HG03066 (cell line): ENCODE results near the gene SPHKAP.
"Not testable (repeated sequence)": the region's sequence is repeated elsewhere in the genome, so short reads cannot be mapped to it uniquely, and the experiment has no call there.

Experiments
- ATAC-seq: cut with Tn5 transposase; IDR thresholded peaks from one replicate; pipeline ENCODE4 v1.9.1; 2021; ENCODE audit warnings: low read depth; ENCODE audit not compliant: unreplicated experiment

The SPHKAP gene

GRCh38 chr2:228040995-228041394 is 140.5 kb downstream of the SPHKAP start:
- no peak for ATAC-seq

GRCh38 chr2:228039752-228040534 is 141.5 kb downstream of the SPHKAP start:
- peak; percentile 75 for ATAC-seq

- no peak for ATAC-seq
Measured at GRCh38 chr2:228038967-228039366, 142.5 kb downstream of the SPHKAP start.

DNA sequence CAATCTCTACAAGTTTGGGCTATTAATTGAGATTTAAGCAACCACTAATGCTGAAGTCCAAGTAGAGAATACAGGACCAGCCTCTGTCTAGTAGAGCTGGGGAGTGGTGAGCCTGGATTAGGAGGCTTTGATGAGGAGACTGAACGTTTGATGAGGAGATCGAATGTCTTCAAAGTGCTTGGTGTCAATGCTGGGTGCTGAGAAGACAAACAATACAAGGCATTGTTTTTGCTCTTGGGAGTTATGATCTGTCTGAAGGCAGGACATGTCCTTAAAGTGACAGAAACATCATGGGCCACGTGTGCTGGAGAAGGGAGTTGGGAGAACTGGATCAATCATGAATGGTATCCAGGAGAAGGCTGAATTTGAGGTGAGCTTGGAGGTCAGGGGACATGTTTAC is 143.6 kb downstream of the SPHKAP start:
- no peak for ATAC-seq

GRCh38 chr2:228023619-228024018 is 157.9 kb downstream of the SPHKAP start:
- no peak for ATAC-seq

DNA sequence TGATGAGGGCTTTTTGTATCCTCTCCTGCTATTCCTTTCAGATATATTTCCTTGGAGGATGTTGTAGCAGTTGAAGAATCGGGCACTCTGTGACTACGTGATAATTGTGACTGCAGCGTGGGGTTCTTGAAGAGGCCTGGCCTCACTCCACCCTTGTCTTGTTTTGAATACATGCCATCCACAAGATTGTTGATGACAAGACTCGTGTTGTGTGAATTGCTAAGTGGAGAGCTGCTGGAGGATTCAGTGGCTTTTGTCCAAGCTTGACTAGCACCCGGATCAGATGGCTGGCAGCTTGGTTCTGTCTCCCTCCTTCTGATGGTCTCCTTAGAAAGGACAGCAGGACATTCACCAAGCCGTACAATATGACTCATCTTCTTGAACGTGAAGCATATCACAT is 163.2 kb downstream of the SPHKAP start:
- no peak for ATAC-seq

DNA sequence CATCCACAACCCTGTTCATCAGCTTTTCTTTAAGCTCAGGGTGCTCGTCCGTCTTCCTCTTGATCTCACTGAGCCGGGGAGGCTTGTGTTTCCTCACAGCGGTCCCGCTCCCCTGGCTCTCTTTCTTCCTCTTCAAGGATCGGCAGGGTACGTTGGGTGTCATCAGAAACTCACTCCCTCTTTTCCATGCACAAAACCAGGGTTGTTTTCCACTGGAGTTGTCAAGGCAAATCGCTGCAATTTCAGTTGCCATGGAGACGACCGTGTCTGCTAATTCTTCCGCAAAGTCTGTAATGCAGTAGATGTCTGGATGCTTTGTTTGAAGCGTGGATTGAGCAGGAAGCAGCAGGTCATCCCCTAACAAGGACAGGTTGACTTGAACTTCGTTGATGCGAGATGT is 163.7 kb downstream of the SPHKAP start:
- no peak for ATAC-seq

GRCh38 chr2:228016402-228016801 is 165.1 kb downstream of the SPHKAP start:
- no peak for ATAC-seq

DNA sequence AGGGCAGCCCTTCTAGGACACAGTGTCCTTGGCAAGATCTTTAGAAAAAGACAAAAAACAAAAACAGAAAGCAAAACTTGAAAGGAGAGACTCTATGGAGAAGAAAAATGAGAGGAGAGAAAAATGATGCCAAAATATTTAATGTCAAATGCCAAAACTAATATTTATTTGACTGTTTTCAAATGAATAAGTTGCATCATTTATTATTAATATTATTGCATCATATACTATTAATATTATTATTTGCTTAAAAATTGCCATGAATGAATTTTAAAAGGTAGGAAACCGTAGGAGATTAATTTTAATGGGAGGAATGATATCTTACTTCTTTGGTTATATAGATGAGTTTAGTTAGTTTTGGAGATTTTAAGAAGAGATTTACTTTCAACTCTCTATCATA is 165.7 kb downstream of the SPHKAP start:
- ATAC-seq = no peak

DNA sequence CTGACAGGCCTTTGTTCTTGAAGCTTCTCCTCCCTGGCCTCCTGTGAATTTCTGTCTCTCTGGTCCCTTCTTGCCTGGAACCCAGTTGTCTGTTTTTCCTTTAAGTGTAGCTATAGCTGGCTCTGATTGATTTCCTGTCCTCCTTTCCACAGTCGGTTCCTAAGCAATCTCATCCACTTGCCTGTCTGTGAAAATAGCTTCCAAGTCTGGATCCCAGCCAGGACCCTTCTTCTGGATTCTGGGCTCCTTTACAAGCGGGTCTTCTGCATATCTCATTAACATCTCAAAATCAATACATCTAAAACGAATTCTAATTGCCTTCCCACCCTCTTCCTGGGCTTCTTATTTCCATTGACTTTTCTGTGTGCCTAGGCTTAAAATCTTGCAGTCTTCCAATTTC is 185.1 kb downstream of the SPHKAP start:
- no peak for ATAC-seq

GRCh38 chr2:227990937-227991336 is 190.6 kb downstream of the SPHKAP start:
- no peak for ATAC-seq

DNA sequence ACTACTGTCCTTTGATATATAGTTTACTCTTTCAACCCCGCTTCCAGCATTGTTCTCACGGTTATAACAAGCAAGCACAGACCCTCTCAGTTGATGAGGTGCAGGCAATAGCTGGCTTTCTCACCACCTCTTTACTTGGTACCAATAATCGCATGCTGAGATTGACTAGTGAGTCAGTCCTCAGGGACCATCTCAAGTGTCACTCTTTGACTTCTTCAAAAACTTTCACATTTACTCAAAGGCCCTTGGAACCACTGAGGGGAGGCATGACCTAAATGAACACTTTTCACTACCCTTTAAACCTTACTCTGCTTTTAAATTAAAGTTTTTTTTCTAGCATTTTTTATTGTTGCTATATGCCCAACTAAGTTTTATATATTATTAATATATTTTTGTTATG is 208.2 kb downstream of the SPHKAP start:
- no peak for ATAC-seq

- ATAC-seq = no peak
Measured at GRCh38 chr2:227971619-227972230, 209.8 kb downstream of the SPHKAP start.

DNA sequence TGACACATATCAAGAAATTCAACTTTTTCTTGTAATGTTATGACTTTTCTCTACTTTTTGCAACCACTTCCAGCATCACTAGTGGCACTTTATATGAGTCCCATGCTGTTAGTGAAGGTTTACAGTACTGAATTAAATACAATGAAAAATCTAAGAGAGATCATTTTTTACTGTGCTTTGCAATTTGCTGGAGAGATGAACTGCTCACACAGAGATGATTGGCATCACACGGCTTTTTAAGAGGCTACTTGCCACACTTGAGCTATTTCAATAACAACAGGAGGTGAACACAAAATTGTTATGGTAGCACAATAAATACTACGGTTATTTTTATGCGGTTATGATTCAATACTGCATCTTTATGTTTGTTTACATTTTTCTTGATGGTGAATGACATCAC is 221.2 kb downstream of the SPHKAP start:
- no peak for ATAC-seq

DNA sequence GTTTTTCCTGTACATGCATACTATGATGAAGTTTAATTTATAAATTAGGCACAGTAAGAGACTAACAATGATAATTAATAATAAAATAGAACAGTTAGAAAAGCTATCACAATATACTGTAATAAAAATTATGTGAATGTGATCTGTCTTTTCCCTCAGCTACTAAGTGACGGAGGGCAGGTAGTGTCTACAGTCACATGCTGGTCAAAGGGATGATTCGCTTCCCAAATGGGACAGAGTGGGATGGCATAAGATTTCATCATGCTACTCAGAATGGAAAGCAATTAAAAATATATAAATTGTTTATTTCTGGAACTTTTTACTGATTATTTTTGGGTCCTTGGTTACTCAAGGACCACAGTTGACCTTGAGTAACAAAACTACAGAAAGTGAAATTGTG is 238.5 kb downstream of the SPHKAP start:
- ATAC-seq = no peak

- ATAC-seq = no peak
Measured at GRCh38 chr2:227942021-227942420, 239.5 kb downstream of the SPHKAP start.

DNA sequence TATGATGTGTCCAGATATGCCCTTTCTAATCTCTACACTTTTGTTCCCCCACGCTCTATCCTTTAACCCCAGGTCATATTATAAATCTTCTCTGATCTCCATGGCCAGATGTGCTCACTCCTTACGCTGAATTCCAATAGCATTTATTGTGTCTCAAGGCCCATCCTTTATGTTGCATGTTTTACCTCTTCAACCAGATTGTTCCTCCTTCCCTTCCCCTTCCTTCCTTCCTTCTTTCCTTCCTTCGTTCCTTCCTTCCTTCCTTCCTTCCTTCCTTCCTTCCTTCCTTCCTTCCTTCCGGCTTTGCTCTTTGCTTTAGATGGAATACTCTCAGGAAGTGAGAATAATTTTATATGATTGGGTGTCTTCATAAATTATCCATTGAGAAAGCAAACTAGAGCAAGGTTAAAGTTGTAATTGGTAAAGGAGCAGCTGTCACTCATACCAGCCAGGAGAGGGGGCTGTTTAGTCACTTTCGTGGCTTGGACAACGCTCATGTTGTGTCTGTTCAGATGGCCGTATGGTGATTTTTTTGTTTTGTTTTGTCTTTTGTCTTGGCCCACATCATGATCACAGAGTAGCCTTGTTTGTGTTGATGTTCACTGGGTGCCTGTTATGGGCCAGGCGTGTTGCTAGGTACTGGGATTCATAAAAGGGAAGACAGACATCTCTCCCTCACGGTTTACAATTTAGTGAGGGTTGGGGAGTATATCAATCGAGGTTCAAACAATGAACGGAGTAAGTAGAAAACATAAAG is 242.0 kb downstream of the SPHKAP start:
- ATAC-seq = peak; percentile 52

- not testable (repeated sequence) for ATAC-seq
Measured at GRCh38 chr2:227936249-227936648, 245.2 kb downstream of the SPHKAP start.

- ATAC-seq = no peak
Measured at GRCh38 chr2:227933884-227934283, 247.6 kb downstream of the SPHKAP start.

DNA sequence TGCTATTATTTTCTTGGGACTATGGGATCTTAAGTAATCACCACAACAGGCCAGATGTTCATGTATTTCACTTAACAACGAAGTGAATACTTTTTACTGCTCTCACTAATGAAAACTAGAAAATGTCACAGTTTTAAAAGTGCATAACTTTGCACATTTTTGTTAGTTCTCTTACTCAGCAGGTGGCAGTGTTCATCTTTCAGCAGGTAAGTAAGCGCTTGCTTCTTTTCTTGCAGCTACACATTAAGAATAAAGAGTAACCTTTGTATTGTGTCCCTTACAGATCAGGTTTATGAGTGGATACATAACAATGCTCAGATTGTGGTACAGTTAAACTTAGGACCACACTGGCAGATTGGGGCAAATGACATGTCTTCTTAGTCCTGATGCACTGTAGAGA is 249.1 kb downstream of the SPHKAP start:
- ATAC-seq = no peak

DNA sequence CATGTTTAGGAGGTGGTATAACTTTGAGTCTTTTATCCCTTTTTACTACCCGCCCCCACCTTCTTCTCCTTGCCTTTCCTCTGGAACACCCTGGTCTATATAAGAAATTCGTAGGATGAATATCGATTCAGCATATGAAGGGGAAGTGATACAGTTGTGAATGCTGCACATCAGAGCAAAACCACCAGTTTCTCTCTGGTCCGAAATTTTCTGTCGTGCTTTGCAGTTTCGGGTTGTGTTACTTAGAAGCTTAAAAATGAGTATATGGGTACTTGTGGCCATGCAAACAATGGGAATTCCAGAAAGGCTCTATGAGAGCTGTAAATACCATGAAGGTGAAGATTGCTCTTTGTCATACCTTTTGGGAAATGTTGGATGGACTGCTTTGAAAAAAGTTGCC is 249.5 kb downstream of the SPHKAP start:
- ATAC-seq = no peak
